Adipocyte (in vitro differentiated cells): ENCODE results near the gene ANXA1.

Experiments used
- DNase-seq: peaks from one replicate; pipeline ENCODE4 v3.0.0-alpha.2; 2015; ENCODE audit warnings: low read depth
- H3K27me3 ChIP-seq: replicated peaks from 2 replicates; pipeline ENCODE4 v1.7.0; 2013; ENCODE audit warnings: mild to moderate bottlenecking, low read length, moderate library complexity; ENCODE audit not compliant: control insufficient read depth, insufficient read depth
- H3K36me3 ChIP-seq: 2 replicates; pipeline ENCODE4 v1.7.0; 2013; ENCODE audit warnings: low read length, mild to moderate bottlenecking, moderate library complexity; ENCODE audit not compliant: control insufficient read depth, insufficient read depth, severe bottlenecking
- H3K4me1 ChIP-seq: 2 replicates; pipeline ENCODE4 v1.7.0; 2013; ENCODE audit warnings: mild to moderate bottlenecking, low read length, moderate library complexity; ENCODE audit not compliant: control insufficient read depth, insufficient read depth
- H3K4me3 ChIP-seq: 2 replicates; pipeline ENCODE4 v1.7.0; 2013; ENCODE audit warnings: mild to moderate bottlenecking, low read length, moderate library complexity
- H3K9ac ChIP-seq: 2 replicates; pipeline ENCODE4 v1.7.0; 2013; ENCODE audit warnings: mild to moderate bottlenecking, low read length, moderate library complexity
- H3K9me3 ChIP-seq: 2 replicates; pipeline ENCODE4 v1.7.0; 2013; ENCODE audit warnings: mild to moderate bottlenecking, low read length, moderate library complexity; ENCODE audit not compliant: control insufficient read depth

ANXA1 gene

DNA sequence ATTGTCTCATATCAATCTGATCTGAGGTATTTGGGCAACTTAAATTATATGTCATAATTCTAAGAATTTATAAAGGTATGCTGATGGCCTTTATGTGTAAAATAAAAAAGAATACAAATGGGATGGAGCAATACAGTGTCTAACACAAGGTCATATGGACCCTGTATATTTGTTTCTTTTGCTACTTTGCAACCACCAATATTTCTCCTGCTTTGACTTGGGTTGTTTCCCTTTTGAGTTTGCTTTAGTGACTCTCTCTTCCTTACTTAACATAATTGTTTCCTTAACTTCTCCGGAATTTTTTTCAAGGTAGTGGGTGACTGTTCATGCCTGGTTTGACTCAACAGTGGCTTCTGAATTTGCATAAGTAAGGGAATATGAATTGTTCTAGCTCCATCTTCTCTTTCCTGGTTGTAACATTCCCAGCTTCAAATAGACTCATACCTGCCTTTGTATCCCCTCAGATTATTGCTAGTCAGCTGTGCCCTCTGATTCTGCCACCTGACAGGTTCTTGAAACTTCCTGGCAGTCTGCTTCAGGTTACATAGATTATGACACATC, 30.2 kb upstream of the ANXA1 start:
- Histone ChIP-seq H3K4me1 (peaks cover 16% of the 10 kb centered on the region), H3K9ac (no peak overlapping the region), H3K9me3 (no peaks in the 10 kb centered on the region), H3K27me3 (no peaks in the 10 kb centered on the region), H3K36me3 (no peaks in the 10 kb centered on the region), H3K4me3 (no peak overlapping the region)
- no peak for DNase-seq

DNA sequence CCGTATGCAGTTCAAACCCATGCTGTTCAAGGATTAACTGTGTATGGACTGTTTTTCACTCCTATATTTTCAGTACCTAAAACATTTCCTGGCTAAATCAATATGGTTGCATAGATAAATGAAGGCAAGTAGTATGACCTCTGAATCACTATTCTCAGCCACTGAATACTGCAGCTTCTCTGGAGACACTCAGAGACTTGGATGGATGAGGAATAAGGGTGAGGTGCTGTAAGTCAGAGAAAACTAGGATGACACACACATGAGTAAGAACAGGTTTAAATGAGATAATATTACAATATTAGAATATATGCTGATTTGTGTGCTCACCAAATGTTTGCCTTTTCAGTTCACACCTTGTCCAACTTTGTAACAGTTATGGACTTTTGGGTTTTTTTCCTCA, 26.0 kb upstream of the ANXA1 start:
- no peaks in the 10 kb centered on the region for H3K9me3 ChIP-seq

DNA sequence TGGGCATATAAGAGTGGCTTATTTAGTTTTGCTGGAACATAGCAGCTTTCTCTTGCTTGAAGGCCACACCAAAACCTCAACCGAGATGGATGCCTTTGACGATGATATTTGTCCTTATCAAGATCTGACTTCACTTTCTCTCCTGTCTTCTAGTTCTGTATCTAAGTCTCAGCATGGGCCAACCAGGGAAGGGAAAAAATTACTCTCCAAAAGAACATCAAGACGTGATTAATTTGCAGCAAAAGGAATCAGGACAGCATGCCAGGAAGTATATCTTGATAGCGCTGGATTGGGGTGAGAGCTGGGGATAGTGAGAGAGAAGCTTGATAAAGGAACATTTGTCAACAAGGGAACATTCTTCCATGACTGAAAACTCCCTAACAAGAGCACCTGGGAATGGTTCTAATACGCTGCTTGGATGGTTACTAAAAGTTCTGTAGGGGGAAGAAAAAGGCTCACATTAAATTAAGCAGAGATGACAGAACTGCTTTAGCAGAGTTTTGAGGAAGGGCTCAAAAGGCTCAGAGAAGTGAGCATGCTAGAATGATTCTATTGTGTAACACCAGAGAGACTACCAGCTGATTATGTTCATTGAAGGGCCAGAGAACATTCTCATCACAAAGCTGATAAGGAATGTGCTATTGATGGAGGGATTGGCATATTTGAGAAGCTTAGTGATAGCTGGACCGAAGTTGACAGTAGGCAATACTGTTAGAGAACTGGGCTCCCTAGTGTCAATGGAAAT, 21.6 kb upstream of the ANXA1 start:
- Histone ChIP-seq H3K9me3 (no peaks in the 10 kb centered on the region), H3K36me3 (no peaks in the 10 kb centered on the region), H3K9ac (no peak overlapping the region), H3K27me3 (no peaks in the 10 kb centered on the region), H3K4me3 (no peak overlapping the region), H3K4me1 (peaks cover 19% of the 10 kb centered on the region)
- no peak for DNase-seq

More for the DNA sequence above, 26.0 kb upstream of the ANXA1 start:
- H3K4me3 ChIP-seq = no peak overlapping the region
- H3K9ac ChIP-seq = no peak overlapping the region
- H3K4me1 ChIP-seq = no peaks in the 10 kb centered on the region
- no peaks in the 10 kb centered on the region for H3K27me3 ChIP-seq
- DNase-seq = no peak
- no peaks in the 10 kb centered on the region for H3K36me3 ChIP-seq

DNA sequence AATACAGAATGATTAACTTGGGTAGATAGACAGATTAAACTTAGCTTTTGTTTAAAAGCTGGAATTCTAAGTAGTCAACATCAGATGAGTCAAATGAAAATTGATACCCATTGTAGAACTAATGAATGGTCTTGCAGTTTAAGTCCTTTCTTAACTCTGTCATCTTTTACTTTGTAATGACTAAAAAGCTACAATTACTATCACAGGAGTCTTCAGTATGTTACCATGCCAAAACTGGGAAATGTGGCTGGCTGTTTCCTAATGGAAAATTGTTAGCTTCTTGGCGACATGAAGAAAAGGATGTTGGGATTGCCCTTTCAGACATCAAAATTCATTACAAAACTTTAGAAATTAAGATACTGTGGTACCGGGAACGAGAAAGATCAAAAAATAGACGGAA, 20.2 kb upstream of the ANXA1 start:
- DNase-seq = peak; percentile 23
- Histone ChIP-seq H3K9ac (peak overlapping the region; percentile 89), H3K27me3 (no peaks in the 10 kb centered on the region), H3K4me3 (peak overlapping the region; percentile 93), H3K9me3 (no peaks in the 10 kb centered on the region), H3K4me1 (peaks cover 20% of the 10 kb centered on the region), H3K36me3 (no peaks in the 10 kb centered on the region)

DNA sequence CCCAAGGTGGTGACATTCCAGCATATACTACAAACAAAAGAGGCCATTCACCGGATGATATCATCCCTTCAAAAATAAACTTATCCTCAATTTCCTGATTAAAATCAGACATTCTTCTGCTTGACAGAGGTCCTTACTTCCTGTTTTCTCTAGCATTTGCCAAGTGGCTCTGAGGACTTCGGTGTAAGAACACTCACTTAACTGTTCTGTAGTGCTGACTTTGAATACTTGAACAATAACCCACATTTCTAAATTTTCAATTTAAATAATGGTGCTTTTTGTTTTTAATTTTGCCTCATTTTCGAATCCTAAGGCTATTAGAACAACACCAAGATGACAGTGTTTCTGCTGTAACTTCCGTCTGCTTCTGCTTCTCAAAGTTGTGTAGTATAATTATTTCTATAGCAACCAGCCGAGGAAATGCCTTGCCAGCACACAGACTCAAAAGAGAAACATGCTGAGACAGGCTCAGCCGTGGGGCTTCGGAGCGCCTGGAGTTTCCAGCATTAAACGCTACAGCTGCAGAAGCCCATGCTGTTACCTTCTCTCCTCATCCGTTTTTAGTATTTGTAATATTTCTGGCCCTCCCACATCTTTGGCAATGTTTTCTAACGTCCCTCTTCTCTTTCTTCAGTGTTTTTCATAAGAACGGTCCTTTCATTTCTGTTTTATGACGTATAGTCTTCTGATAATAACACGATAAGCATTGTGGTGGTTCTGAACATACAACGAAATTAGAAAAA, 19.5 kb upstream of the ANXA1 start:
- Histone ChIP-seq H3K36me3 (no peaks in the 10 kb centered on the region), H3K27me3 (no peaks in the 10 kb centered on the region), H3K4me1 (peaks cover 28% of the 10 kb centered on the region), H3K9ac (peak overlapping the region; percentile 89), H3K4me3 (peak overlapping the region; percentile 93), H3K9me3 (no peaks in the 10 kb centered on the region)
- peak; percentile 91 for DNase-seq

DNA sequence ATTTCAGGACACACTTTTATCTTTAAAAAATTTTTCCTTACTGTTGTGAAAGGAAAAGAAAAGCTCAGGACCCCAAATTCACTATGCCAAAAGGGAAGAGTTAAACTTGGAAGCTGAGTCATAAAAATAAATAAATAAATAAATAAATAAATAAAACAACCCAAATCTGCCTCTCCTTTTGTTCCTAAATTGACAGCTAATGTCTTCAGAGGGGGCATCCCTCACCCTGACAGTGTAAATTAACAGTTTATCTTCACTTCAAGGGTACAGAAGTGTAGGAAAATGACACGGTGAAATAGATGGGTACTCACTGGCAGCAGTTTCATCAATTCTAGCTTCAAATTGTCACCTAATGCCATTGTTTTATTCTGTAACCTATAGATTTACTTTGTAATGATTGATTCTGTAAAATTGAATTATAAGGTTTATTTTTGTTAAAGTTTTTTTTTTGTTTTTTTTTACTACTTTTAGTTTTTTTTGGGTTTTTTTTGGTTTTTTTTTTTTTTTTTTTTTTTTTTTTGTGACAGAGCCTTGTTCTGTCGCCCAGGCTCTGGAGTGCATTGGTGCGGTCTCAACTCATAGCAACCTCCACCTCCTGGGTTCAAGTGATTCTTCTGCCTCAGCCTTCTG, 18.5 kb upstream of the ANXA1 start:
- peak overlapping the region; percentile 89 for H3K9ac ChIP-seq
- peaks cover 37% of the 10 kb centered on the region for H3K4me1 ChIP-seq
- DNase-seq = no peak
- no peaks in the 10 kb centered on the region for H3K9me3 ChIP-seq
- H3K27me3 ChIP-seq = no peaks in the 10 kb centered on the region
- peak overlapping the region; percentile 93 for H3K4me3 ChIP-seq
- no peaks in the 10 kb centered on the region for H3K36me3 ChIP-seq

DNA sequence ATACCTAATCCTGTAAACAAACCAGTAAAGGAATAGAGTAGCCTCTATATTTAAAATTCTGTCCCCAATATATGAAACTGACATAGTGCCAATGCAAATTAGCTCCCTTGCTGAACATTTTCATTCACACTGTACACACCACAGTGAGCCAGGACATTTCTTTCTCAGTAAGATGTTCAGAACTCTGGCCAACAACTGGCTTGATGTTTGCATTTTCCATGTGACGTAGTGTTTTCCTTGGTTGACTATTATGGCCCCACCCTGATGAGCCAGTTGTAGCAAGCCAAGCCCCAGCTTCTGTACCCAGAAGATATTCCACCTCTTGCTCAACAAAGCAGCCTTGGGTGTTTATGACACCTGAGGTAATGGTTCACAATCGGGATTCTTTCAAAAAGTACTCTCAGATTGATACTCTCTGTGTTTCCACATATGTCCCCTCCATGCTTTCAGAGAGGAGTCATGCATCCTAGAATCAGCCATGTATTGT, 17.7 kb upstream of the ANXA1 start:
- H3K9me3 ChIP-seq = no peaks in the 10 kb centered on the region
- DNase-seq = peak; percentile 15
- H3K27me3 ChIP-seq = no peaks in the 10 kb centered on the region
- no peak overlapping the region for H3K4me3 ChIP-seq
- no peaks in the 10 kb centered on the region for H3K36me3 ChIP-seq
- H3K9ac ChIP-seq = no peak overlapping the region
- peaks cover 42% of the 10 kb centered on the region for H3K4me1 ChIP-seq

DNA sequence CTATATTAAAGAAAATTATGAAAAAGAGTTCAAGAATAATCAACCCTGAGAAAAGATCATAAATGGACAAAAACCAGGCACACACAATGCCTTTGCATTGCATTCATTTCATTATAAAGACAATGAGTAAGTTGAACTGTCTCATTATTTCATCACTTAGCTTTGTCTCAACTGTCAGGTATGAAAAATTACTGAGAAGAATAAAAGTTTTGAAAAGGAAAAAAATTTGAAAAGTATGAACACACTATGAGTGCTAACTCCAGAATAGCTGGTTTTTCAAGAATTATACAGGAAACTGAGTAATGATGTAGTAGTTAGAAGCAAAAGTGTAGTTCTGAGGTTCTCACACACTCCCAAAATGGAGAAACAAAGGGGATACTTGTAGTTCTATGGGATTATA, 16.3 kb upstream of the ANXA1 start:
- H3K9ac ChIP-seq = no peak overlapping the region
- no peaks in the 10 kb centered on the region for H3K9me3 ChIP-seq
- H3K27me3 ChIP-seq = no peaks in the 10 kb centered on the region
- H3K36me3 ChIP-seq = no peaks in the 10 kb centered on the region
- H3K4me1 ChIP-seq = peaks cover 45% of the 10 kb centered on the region
- no peak for DNase-seq
- no peak overlapping the region for H3K4me3 ChIP-seq

DNA sequence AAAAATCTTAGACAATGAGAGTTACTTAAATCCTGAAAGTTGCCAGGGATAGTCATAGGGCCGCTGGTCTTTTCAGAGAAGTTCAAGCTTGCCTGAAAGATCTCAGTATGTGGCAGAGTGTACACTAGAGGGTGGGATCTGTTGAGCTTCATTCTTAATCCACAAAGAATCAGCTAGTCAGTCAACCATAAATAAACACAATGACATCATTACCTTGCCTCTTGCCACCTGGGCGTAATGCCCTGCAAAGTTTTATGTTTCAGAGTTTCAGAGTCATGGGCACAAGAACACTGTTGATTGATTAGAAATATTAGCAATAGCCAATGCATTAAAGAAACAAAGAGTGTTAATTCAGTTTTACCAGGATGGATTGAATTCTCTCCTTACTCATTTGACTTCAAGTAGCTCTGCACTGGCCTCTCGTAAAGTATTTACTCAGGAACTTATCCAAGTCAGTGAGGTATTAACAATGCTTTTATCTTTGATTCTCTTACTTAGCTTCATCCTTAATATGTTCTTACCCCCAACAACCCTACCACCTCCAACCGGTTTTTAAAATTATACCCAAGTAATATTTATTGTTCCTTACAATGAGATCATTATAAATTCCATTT, 14.3 kb upstream of the ANXA1 start:
- Histone ChIP-seq H3K9me3 (no peaks in the 10 kb centered on the region), H3K4me3 (peak overlapping the region; percentile 52), H3K36me3 (no peaks in the 10 kb centered on the region), H3K27me3 (no peaks in the 10 kb centered on the region), H3K4me1 (peaks cover 58% of the 10 kb centered on the region), H3K9ac (no peak overlapping the region)
- DNase-seq = no peak

DNA sequence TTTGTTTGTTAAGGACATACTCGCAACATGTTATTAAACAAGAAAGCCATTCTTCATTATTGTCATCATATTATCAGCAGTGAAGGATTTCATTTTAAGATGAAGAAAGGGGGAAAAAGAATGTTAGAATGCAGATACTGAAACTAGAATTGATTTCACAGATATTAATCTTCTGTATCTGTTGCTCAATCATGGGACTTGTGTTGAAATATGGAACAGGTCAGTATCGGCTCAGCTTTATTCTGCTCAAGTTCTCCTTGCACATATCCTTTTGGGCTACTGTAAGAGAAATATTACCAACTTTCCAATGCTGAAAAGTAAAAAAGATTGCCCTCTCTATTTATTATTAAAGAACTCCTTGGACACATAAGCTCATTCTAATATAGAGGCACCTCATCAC, 13.8 kb upstream of the ANXA1 start:
- Histone ChIP-seq H3K4me3 (peak overlapping the region; percentile 52), H3K9ac (no peak overlapping the region), H3K36me3 (no peaks in the 10 kb centered on the region), H3K27me3 (no peaks in the 10 kb centered on the region), H3K4me1 (peaks cover 58% of the 10 kb centered on the region), H3K9me3 (no peaks in the 10 kb centered on the region)
- no peak for DNase-seq

DNA sequence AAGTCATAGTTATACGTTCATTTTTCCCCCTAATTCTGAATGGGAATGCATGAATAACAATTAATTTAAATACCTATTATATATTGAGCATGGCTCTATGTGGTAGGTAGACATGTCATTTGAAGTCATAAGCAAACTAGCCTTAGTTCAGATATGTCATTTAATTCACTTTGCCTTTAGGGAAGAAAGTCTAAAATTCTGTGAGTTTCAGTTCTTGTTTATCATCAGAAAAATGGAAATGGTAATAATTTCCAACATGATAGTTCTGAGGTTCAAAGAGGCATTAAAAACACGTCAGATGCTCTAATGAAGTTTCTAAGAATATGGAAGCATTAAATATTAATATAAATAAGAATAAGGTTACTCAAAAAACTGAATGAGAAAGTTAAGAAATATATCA, 13.1 kb upstream of the ANXA1 start:
- Histone ChIP-seq H3K36me3 (no peaks in the 10 kb centered on the region), H3K27me3 (no peaks in the 10 kb centered on the region), H3K9me3 (no peaks in the 10 kb centered on the region), H3K9ac (no peak overlapping the region), H3K4me3 (no peak overlapping the region), H3K4me1 (peaks cover 61% of the 10 kb centered on the region)
- DNase-seq = no peak
